Measurements from ENCODE around the gene MIF4GD.

GRCh38 chr17:75262112-75262606 lies 8.9 kb downstream of the MIF4GD start:
- TF ChIP-seq CTCF (IDR thresholded peaks at IDR 0.05; ENCODE audit: poor library complexity), result no peak
- no peak for TF ChIP-seq EZH2phosphoT487 (IDR thresholded peaks at IDR 0.05; ENCODE audit: low read depth, severe bottlenecking, unreplicated experiment)
